Measurements from ENCODE around the gene VAT1L. TPM values are rescaled to one million over a fixed set of nuclear protein-coding genes. Genes with fewer than 3 reads are reported as not detected.

VAT1L gene
- total and polyA plus RNA-seq, 2 donors (not counting 3 experiments of a cell fraction or from before 2014, with no cell fraction given): 0.46 to 1.5 TPM

DNA sequence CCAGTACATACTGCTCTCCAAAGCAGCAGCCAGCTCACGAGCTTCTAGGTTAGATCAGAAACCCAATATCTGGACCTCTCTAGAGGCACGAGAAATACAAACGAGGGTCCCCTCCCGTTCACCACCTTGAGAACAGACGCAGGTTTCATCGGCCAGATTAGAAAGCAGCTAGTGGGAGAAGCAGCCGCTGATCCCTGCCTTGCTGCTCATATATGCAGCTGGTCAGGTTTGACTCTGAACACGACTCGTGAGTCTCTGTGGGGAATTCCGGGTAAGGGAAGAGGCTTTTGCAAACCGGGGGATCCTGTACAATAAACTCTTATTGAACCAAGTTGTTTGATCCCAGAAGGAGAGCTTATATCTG lies 1.6 kb downstream of the VAT1L start:
- no TSS peak for BruUV-seq (replicated peaks)
- intact Hi-C loops (cut with micrococcal nuclease) (no loop called here), dilution Hi-C loops (cut with MboI; ENCODE audit: extremely low pct_ligation_motif_present, low sequenced_read_pairs) (no loop called here)
- no peak overlapping the region for H2AFZ ChIP-seq (ENCODE audit: low read depth, low read length)
- no peak overlapping the region for H3K4me2 ChIP-seq (ENCODE audit: insufficient read depth, low read length)
- H3K79me2 ChIP-seq (ENCODE audit: control insufficient read depth, insufficient read depth, low read length): no peaks in the 10 kb centered on the region
- POLR2A ChIA-PET: interaction anchor here (1.3 kb wide), 1 partner anchor 44 kb away, joined by 3 read pairs; no protein-coding TSS in a partner anchor
- H3K36me3 ChIP-seq (ENCODE audit: control insufficient read depth in 2 of 2, extremely low read depth in 1 of 2, insufficient read depth in 2 of 2, low read length in 2 of 2): no peaks in the 10 kb centered on the region
- peaks cover 28 to 41% of the 10 kb centered on the region in 2 experiments for H3K27me3 ChIP-seq (ENCODE audit: control insufficient read depth in 2 of 2, insufficient read depth in 2 of 2, low read length in 2 of 2)
- no peaks in the 10 kb centered on the region for H4K20me1 ChIP-seq (replicated peaks; ENCODE audit: control insufficient read depth, extremely low read depth, insufficient read depth, low read length)
- FAIRE-seq (no peak), DNase-seq (ENCODE audit: low read depth, low spot score) (no peak)
- no peaks in the 10 kb centered on the region for H3K9me1 ChIP-seq (replicated peaks; ENCODE audit: control insufficient read depth, extremely low read depth, insufficient read depth, low read length)
- peaks cover 4% of the 10 kb centered on the region for H3K4me1 ChIP-seq (ENCODE audit: control insufficient read depth, extremely low read depth, insufficient read depth, low read length)
- no peak overlapping the region for H3K4me3 ChIP-seq (replicated peaks in 1 of 3; ENCODE audit: insufficient read depth in 1 of 3, low read depth in 1 of 3, low read length in 3 of 3)
- H3K9me3 ChIP-seq (replicated peaks; ENCODE audit: control insufficient read depth, insufficient read depth, low read length): no peaks in the 10 kb centered on the region
- no peak overlapping the region for H3K9ac ChIP-seq (replicated peaks; ENCODE audit: extremely low read depth, insufficient read depth, low read length)
- CTCF ChIA-PET: interaction anchor here (0.7 to 2.3 kb wide), 6 partner anchors 9 to 213 kb away, joined by 3 to 6 read pairs (median 4); partner anchors contain the start of gene NUDT7
- TF ChIP-seq JUN (IDR thresholded peaks at IDR 0.05; ENCODE audit: borderline replicate concordance, insufficient read depth, insufficient read length, low read depth) (no peak), EZH2 (IDR thresholded peaks at IDR 0.05; ENCODE audit: borderline replicate concordance, low read depth, low read length, severe bottlenecking) (no peak), MYC (IDR thresholded peaks at IDR 0.05; ENCODE audit: low read depth, low read length) (no peak), GATA2 (IDR thresholded peaks at IDR 0.05; ENCODE audit: insufficient read depth, insufficient read length, low read depth, low read length) (no peak), POLR2A (IDR thresholded peaks at IDR 0.05; ENCODE audit: low read depth, low read length) (no peak)
- TF ChIP-seq, protein P1, sequence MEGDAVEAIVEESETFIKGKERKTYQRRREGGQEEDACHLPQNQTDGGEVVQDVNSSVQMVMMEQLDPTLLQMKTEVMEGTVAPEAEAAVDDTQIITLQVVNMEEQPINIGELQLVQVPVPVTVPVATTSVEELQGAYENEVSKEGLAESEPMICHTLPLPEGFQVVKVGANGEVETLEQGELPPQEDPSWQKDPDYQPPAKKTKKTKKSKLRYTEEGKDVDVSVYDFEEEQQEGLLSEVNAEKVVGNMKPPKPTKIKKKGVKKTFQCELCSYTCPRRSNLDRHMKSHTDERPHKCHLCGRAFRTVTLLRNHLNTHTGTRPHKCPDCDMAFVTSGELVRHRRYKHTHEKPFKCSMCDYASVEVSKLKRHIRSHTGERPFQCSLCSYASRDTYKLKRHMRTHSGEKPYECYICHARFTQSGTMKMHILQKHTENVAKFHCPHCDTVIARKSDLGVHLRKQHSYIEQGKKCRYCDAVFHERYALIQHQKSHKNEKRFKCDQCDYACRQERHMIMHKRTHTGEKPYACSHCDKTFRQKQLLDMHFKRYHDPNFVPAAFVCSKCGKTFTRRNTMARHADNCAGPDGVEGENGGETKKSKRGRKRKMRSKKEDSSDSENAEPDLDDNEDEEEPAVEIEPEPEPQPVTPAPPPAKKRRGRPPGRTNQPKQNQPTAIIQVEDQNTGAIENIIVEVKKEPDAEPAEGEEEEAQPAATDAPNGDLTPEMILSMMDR (IDR thresholded peaks at IDR 0.05; ENCODE audit: extremely low read depth in 1 of 2, insufficient read depth in 1 of 2, low read depth in 1 of 2, low read length in 2 of 2): no peak
- TF ChIP-seq, protein P2, sequence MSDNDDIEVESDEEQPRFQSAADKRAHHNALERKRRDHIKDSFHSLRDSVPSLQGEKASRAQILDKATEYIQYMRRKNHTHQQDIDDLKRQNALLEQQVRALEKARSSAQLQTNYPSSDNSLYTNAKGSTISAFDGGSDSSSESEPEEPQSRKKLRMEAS (IDR thresholded peaks at IDR 0.05; ENCODE audit: insufficient read depth, insufficient read length): no peak
- no peak overlapping the region for H3K27ac ChIP-seq (ENCODE audit: insufficient read depth, low read depth, low read length)
